GM19240 (cell line): ENCODE measurements around the gene LTV1.

Experiments
- DNase-seq: peaks from one replicate; pipeline ENCODE4 v3.0.0; 2011; ENCODE audit warnings: low spot score; ENCODE audit not compliant: insufficient read length

LTV1 gene

DNA sequence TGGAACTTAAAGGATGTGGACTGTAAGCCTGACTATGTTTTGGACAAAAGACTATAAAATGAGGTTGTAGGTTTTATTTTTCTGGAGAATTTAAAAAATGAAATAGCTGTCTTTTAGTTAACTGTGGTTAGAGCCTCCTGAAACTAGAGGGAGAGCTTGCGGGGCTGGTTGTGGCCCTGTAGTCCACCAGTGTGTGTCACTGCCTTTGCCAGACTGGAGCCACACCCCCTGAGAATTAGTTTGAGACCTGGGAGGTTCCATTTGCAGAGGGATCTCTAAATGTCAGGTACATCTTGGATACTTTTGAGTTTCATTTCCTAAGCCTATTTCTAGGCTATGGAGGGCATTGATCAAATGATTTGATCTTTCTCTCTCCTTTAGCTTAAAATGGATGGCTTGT, 42.0 kb downstream of the LTV1 start:
- DNase-seq, result no peak

GRCh38 chr6:143894655-143895054, 51.5 kb downstream of the LTV1 start:
- no peak for DNase-seq

- no peak for DNase-seq
These were observed 53.2 kb downstream of the LTV1 start for GRCh38 chr6:143896126-143896860.

DNA sequence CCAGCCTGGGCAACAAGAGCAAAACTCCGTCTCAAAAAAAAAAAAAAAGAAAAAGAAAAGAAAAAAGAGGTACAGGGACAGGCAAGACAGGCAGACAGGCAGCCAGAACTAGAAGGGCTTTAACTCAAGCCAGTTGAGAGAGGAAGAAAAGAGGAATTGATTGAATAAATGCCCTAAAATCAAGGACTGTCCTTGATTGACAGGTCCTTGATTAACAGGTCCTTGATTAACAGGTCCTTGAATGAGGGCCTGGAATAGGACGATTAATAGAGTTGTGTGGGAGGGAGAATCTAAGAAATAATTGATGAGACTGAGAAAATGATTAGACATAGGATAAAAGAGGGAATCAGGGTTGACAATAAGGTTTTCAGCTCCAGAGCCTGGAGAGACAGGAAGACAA, 57.2 kb downstream of the LTV1 start:
- DNase-seq, result no peak

DNA sequence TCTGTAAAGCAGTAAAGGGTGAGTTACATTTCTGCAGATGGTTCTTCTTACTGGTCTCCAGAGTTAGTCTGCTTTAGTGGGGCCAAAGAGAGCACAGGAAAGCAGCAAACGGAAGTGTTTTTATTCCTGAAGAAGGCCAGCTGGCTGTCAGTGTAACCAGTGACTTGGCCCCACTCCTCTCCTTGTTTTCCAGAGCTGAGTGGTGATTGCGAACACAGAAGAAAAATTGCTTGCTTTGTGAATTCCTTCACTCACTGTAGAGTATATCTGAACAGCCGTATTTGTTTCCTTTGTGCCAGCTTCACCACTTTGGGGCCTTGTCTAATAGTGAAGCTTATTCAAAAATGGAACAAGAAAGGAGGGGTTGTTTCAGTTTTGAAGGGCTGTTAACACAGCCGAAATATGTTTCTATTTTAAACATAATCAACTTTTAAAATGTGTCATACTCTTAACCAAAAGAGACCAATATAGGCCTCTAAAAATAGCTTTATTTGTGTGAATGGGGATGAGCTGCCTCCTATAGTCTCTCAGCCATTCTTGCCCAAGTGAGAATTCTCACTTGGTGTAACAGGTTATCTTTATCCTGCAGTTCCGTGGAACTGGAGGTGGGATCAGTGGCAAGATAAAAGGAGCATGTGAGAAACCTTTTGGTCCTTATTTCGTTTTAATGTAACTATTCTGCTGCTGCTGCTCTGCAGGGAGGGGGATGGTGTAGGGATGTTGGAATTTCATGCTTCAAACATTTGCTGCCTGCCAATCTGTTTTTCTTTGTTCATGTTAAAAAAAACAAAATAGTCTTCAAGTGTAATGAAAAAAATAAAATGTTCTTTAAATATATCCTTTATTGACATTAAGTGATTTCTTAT, 59.0 kb downstream of the LTV1 start:
- DNase-seq, result peak; percentile 20

DNA sequence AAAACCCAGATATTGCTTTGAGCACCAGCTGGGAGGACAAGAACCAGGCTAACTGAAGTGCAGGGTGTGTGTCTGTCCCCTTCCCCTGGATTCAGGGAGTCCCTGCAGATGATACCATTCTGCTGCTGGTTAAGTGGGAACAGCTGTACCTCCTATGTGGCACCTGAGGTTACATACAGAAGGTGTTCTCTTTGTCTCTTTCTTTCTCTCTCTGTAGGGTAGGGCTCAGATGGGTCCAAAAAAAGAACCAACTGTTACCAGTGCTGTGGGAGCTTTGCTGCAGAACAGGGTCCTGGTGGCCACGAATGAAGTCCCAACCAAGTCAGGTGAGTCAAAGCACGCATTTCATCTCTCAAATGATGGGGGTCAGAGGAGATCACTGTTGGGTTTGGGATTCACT, 59.7 kb downstream of the LTV1 start:
- no peak for DNase-seq

GRCh38 chr6:143911028-143911427, 67.9 kb downstream of the LTV1 start:
- DNase-seq, result no peak

DNA sequence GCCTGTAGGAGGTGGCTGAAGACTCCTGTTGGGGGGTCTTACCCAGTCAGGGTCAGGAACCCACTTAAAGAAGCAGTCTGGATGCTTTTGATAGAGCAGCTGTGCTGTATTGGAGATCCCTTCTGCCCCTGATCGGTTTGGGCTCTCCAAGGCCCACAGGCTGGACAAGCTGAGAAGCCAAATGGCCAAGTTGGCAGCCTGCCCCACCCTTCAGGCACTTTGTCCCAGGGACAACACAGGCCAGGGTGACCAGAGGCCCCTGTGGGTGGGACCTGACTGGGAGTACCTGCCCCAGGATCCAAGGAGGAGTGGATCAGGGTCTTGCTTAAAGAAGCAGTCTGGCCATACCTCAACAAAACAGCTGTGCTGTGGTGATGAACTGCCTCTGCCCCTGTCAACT, 69.5 kb downstream of the LTV1 start:
- DNase-seq, result no peak
